Measurements from ENCODE around the gene ELP5.

GRCh38 chr17:7248796-7249195 is 3.2 kb upstream of the ELP5 start:
- TF ChIP-seq, protein P1, sequence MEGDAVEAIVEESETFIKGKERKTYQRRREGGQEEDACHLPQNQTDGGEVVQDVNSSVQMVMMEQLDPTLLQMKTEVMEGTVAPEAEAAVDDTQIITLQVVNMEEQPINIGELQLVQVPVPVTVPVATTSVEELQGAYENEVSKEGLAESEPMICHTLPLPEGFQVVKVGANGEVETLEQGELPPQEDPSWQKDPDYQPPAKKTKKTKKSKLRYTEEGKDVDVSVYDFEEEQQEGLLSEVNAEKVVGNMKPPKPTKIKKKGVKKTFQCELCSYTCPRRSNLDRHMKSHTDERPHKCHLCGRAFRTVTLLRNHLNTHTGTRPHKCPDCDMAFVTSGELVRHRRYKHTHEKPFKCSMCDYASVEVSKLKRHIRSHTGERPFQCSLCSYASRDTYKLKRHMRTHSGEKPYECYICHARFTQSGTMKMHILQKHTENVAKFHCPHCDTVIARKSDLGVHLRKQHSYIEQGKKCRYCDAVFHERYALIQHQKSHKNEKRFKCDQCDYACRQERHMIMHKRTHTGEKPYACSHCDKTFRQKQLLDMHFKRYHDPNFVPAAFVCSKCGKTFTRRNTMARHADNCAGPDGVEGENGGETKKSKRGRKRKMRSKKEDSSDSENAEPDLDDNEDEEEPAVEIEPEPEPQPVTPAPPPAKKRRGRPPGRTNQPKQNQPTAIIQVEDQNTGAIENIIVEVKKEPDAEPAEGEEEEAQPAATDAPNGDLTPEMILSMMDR (conservative IDR thresholded peaks at IDR 0.05; ENCODE audit: low read depth in 2 of 2), result no peak
- TF ChIP-seq ETS1 (IDR thresholded peaks at IDR 0.05), result no peak
- no peak for TF ChIP-seq POLR2AphosphoS5 (IDR thresholded peaks at IDR 0.05; ENCODE audit: low read depth)
- no peak for TF ChIP-seq REST (IDR thresholded peaks at IDR 0.05; ENCODE audit: unreplicated experiment)
- no peak for TF ChIP-seq EZH2 (IDR thresholded peaks at IDR 0.05; ENCODE audit: low read depth, unreplicated experiment)
- TF ChIP-seq EZH2phosphoT487 (IDR thresholded peaks at IDR 0.05; ENCODE audit: unreplicated experiment), result no peak
- TF ChIP-seq NANOG (IDR thresholded peaks at IDR 0.05; ENCODE audit: borderline replicate concordance), result no peak
- TF ChIP-seq STAT1 (IDR thresholded peaks at IDR 0.05; ENCODE audit: unreplicated experiment), result no peak
- TF ChIP-seq CREB1 (CRISPR knock-in tag; IDR thresholded peaks at IDR 0.05; ENCODE audit: low read depth), result no peak
- TF ChIP-seq JUNB (IDR thresholded peaks at IDR 0.05; ENCODE audit: unreplicated experiment), result no peak

Data from GM23338 (cell line).